CD4-positive, alpha-beta T cell treated with Interleukin-1 beta for 1 hour (primary cell): ENCODE results near the gene CASZ1.

Experiments used
- DNase-seq, 2 donors: peaks; one replicate each; pipeline ENCODE4 v3.0.0-alpha.2; 2020 to 2022

The CASZ1 gene

GRCh38 chr1:10632691-10633090 is 163.8 kb downstream of the CASZ1 start:
- DNase-seq, result no peak

- no peak for DNase-seq
Measured at GRCh38 chr1:10631811-10632593, 164.4 kb downstream of the CASZ1 start.

GRCh38 chr1:10631121-10631810 is 165.2 kb downstream of the CASZ1 start:
- no peak for DNase-seq

- DNase-seq, result no peak
Measured at GRCh38 chr1:10630661-10631120, 165.8 kb downstream of the CASZ1 start.

- no peak for DNase-seq
Measured at GRCh38 chr1:10629816-10630571, 166.5 kb downstream of the CASZ1 start.

GRCh38 chr1:10629091-10629815 is 167.2 kb downstream of the CASZ1 start:
- no peak for DNase-seq

GRCh38 chr1:10628685-10629084 is 167.8 kb downstream of the CASZ1 start:
- no peak for DNase-seq

GRCh38 chr1:10626791-10627410 is 169.5 kb downstream of the CASZ1 start:
- DNase-seq, result no peak

GRCh38 chr1:10626131-10626731 is 170.2 kb downstream of the CASZ1 start:
- DNase-seq, result no peak

- DNase-seq, result no peak
Measured at GRCh38 chr1:10625554-10625953, 170.9 kb downstream of the CASZ1 start.

- DNase-seq, result no peak
Measured at GRCh38 chr1:10625076-10625475, 171.4 kb downstream of the CASZ1 start.

- DNase-seq, result no peak
Measured at GRCh38 chr1:10624256-10625050, 172.0 kb downstream of the CASZ1 start.

- DNase-seq, result no peak
Measured at GRCh38 chr1:10623686-10624145, 172.7 kb downstream of the CASZ1 start.

GRCh38 chr1:10622910-10623685 is 173.3 kb downstream of the CASZ1 start:
- no peak for DNase-seq

GRCh38 chr1:10621906-10622305 is 174.5 kb downstream of the CASZ1 start:
- DNase-seq, result no peak

GRCh38 chr1:10620776-10621175 is 175.7 kb downstream of the CASZ1 start:
- no peak for DNase-seq

- no peak for DNase-seq
Measured at GRCh38 chr1:10617931-10618885, 178.2 kb downstream of the CASZ1 start.

GRCh38 chr1:10617318-10617717 is 179.1 kb downstream of the CASZ1 start:
- DNase-seq, result no peak

- DNase-seq, result no peak
Measured at GRCh38 chr1:10616696-10617095, 179.8 kb downstream of the CASZ1 start.
